D721Med (cell line): ENCODE measurements around the gene MPHOSPH10.

Experiments used
- DNase-seq: peaks from one replicate; pipeline ENCODE4 v3.0.0; 2011; ENCODE audit warnings: low spot score; ENCODE audit not compliant: insufficient read length
- FAIRE-seq: peaks from 2 replicates; lab custom pipeline; 2011; peaks lifted over from hg19 to GRCh38; lab: Jason Lieb, UNC
- TF ChIP-seq, protein P1 (sequence below): IDR thresholded peaks from 2 replicates; pipeline ENCODE4 v1.5.1; 2012; ENCODE audit warnings: mild to moderate bottlenecking, control low read depth; ENCODE audit not compliant: insufficient read depth; ENCODE audit errors: missing control alignments

The MPHOSPH10 gene

DNA sequence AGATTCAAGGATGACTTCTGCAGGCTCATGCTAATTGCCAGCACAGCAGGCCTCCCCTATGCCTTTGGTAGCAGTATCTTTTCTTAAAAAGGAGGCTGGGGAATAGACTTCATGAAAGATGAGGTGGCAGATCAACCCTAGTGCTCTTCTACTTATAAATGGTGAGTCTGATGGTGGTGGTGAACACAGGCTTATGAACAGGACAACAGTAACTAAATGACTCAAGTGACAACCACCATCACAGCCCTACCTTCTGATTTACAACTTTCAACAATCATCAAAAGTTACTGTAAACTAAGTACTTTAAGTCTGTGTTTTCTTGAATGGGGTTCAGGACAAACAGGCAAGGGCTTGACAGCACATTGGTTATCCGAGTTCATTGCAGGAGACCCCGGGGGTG, 57.2 kb downstream of the MPHOSPH10 start:
- DNase-seq (no peak), FAIRE-seq (no peak)
- TF ChIP-seq, protein P1, sequence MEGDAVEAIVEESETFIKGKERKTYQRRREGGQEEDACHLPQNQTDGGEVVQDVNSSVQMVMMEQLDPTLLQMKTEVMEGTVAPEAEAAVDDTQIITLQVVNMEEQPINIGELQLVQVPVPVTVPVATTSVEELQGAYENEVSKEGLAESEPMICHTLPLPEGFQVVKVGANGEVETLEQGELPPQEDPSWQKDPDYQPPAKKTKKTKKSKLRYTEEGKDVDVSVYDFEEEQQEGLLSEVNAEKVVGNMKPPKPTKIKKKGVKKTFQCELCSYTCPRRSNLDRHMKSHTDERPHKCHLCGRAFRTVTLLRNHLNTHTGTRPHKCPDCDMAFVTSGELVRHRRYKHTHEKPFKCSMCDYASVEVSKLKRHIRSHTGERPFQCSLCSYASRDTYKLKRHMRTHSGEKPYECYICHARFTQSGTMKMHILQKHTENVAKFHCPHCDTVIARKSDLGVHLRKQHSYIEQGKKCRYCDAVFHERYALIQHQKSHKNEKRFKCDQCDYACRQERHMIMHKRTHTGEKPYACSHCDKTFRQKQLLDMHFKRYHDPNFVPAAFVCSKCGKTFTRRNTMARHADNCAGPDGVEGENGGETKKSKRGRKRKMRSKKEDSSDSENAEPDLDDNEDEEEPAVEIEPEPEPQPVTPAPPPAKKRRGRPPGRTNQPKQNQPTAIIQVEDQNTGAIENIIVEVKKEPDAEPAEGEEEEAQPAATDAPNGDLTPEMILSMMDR: no peak

DNA sequence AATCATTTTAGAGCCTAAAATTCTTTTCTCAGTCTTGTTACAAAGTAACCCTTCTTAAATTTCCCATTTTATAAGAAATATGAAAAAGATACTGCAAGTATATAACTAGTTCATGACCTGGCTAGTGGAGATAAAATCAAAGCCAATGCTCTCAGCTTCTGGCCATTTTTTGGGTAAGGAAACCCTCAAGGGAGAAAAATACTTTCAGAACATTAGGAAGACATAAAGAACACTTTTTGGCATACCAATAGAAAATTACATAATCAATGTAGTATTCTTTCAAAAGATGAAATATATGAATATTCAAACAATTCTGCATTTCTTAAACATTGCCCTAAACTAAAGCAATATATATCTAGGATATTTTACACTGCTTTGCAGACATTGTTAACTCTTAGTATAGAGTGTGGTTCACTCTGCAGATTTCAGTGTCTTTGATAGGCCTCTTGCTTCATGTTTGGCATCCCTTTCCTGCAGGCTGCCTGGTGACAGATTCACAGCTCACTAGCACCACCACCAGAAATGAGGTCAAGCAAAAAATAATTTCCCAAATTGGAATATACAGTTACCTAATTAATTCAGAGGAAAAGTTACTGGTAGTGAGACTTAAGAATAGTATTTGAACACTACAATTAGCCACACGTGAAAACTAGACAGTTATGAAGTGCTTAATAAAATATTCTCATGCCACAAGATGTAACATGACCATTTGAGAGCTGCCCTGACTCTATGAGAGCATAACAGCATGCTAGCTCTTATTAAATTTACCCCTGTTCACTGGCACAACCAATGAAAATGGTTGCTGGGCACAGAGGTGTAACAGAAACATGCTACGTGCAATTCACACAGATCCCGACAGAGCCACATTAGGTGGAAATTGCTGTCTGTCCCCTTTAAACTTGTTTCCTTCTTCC, 60.5 kb downstream of the MPHOSPH10 start:
- FAIRE-seq (no peak), DNase-seq (no peak)
- TF ChIP-seq, protein P1: peak; percentile 24

DNA sequence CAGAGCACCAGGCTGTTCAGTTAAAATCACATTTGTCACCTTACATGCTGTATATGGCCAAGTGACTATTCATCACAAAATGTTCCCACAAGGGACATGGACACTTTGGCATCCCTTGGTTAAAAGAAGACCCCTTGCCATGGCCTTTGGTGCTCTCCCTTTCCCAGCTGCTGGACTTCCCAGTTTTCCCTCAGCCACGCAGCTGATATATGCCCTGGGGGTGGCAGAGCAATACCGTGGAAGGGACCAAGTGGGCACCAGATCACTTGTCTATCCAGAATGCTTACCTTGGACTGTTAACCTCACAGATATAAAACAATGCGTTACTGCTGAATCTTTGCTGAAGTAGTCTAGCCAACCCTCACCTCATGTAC, 61.1 kb downstream of the MPHOSPH10 start:
- TF ChIP-seq, protein P1: no peak
- no peak for DNase-seq
- no peak for FAIRE-seq
